HL-60/S4 (cell line): ENCODE measurements around the gene APMAP.

ENCODE experiments used
- in situ Hi-C: fragments of 300-500 bp; cut with MboI; formaldehyde crosslinking; loops from 2 replicates; pipeline ENCODE4 v1.14.3; 2022; ENCODE audit warnings: low sequenced_read_pairs

Gene APMAP

GRCh38 chr20:24993337-24994185 is 1.0 kb upstream of the APMAP start:
- in situ Hi-C loops: loop anchor here (10.0 kb wide), 1 partner anchor 411 kb away; the partner anchor contains the start of gene GINS1

- in situ Hi-C loops: loop anchor here (10.0 kb wide), 1 partner anchor 413 kb away; the partner anchor contains the start of gene GINS1
Measured at GRCh38 chr20:24991897-24992486, 559 bp downstream of the APMAP start.

DNA sequence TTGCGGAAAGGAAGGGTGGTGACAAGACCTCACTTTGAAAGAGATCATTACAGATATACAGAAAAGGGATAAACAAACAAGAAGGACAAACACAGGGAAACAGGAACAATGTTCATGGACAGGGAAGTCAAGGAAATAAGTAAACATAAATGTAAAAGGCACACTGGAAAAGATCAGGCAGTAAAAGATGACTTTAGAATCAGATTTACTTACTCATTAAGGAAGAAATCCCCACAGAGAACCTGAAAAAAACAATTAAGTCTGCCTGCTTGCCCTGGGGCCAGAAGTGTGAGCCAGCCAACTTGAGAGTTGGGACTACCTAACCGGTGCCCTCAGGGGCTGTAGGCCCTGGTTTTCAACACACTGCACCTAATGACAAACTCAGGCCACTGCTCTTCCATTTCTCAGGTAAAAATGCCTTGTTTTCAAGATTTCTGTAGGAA is 1.7 kb downstream of the APMAP start:
- in situ Hi-C loops: loop anchor here (10.0 kb wide), 1 partner anchor 414 kb away; the partner anchor contains the start of gene GINS1

GRCh38 chr20:24989162-24989561 is 3.4 kb downstream of the APMAP start:
- in situ Hi-C loops: loop anchor here (10.0 kb wide), 1 partner anchor 64 kb away; no protein-coding TSS in a partner anchor

DNA sequence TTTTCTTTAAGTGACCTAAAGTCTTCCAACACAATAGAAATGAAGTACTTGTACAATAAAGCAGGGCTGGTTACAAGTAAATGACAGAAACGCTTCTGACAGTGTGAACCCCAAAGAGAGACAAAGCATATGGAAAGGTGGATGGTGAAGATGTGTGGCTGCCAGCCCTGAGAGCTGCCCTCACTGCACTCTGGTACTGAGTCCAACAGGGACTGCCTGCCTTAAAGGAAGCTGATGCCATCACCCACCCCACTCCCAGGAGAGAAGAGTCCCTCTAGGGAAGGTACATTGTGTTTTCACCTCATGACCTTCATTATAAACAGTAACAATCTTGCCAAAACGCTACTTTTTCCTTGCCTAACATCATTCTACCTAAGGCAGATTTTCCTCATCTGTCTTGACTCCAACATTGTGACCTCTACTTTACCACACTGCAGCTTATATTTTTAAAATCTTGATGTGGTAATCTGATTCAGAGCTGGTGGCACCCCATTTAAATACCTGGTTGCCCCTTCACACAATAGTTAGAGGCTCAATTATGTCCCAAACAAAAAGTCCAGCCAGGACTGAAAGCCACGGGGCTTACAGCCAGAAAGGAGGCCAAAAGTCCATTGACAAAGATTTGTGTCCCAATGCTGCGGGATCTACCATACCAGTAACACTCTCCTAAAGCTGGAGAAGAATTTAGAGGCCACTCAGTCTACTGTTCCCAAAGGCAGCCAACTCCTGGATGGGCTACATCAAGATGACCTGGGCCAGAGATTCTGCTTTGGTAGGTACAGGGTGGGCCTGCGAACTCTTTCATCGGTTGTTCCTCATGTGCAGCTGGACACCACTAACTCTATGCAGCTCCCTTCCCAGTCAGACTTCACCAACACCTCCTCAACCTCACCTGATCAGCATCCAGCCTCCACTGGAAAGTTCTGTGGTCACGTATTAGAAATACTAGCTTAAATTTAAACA is 4.4 kb downstream of the APMAP start:
- in situ Hi-C loops: loop anchor here (10.0 kb wide), 1 partner anchor 63 kb away; no protein-coding TSS in a partner anchor

- in situ Hi-C loops: loop anchor here (10.0 kb wide), 1 partner anchor 62 kb away; no protein-coding TSS in a partner anchor
Measured at GRCh38 chr20:24987244-24987643, 5.3 kb downstream of the APMAP start.

DNA sequence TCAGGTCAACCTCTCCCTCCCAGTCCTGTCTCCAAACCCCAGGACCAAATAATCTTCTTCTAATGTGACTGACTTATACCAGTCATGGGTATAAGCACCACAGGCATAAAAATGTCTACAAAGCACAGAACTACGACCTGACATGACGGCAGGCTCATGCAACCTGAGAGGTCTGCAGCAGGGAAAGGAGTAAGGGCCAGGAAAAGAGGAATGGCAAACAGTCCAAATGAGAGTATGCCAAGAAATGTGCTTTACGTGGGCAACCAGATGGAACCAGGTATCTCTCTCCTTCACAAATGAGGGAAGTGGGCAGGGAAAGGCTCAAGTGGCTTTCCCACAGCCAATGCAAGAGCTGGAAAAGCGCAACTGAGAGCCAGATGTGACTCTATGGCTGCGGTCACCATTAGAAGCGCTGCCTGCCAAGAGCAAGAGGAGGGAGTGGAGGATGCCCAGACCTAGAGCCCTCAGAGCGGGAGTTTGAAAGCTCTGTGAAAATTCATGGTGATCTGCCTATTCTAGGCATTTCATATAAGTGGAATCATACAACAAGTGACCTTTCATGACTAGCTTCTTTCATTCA is 6.0 kb downstream of the APMAP start:
- in situ Hi-C loops: loop anchor here (10.0 kb wide), 1 partner anchor 62 kb away; no protein-coding TSS in a partner anchor

- in situ Hi-C loops: loop anchor here (10.0 kb wide), 1 partner anchor 61 kb away; no protein-coding TSS in a partner anchor
Measured at GRCh38 chr20:24985802-24986201, 6.7 kb downstream of the APMAP start.

DNA sequence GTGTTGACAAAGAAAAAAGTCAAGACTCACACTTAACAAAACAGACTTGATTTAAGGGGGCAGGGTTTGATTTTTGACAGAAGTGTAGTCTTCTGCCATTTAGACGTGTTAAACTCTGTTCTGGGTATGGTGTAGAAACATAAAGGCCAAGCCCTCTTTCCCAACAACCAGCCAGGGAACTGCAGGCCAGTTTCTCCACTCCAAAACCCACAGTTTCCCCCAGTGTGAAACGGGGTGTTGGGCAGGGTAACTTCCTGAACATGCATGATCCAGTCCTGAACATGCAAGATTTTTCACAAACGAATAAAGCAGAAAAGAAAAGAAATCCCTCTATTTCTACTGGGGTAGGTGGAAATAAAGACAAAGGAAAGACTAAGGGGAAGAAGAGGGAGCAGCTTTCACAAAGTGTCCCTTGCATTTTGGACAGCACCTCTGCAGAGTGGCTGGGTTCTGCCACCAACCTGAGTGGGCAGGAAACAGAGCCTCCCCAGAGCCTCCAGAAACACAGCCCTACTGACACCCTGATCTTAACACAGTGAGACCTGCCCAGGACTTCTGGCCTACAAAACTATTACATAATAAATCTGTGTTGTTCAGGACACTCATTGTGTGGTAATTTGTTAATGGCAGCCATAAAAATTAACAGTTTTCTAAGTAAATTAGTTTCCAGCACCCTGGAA is 7.5 kb downstream of the APMAP start:
- in situ Hi-C loops: loop anchor here (10.0 kb wide), 1 partner anchor 60 kb away; no protein-coding TSS in a partner anchor

DNA sequence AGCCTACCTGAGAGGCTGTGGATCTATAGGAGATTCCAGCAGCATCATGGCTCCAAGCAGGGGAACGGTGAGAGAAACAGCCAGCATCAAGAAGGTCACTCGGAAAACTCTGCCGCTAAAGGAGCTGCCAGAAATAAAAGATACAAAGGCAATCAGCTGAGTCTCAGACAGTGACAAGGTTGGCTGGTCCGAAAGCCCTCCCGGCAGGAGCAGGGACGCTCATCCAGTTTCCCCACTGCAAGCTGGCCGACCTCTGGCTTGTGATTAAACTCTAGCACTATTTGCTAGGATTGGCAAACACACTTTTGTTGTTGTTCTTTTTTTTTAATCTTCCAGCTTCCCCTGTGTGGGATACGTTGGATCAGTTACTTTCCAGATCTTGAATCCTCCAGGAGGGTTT is 8.7 kb downstream of the APMAP start:
- in situ Hi-C loops: loop anchor here (10.0 kb wide), 1 partner anchor 59 kb away; no protein-coding TSS in a partner anchor

GRCh38 chr20:24981790-24982189 is 10.8 kb downstream of the APMAP start:
- in situ Hi-C loops: loop anchor here (10.0 kb wide), 1 partner anchor 57 kb away; no protein-coding TSS in a partner anchor

DNA sequence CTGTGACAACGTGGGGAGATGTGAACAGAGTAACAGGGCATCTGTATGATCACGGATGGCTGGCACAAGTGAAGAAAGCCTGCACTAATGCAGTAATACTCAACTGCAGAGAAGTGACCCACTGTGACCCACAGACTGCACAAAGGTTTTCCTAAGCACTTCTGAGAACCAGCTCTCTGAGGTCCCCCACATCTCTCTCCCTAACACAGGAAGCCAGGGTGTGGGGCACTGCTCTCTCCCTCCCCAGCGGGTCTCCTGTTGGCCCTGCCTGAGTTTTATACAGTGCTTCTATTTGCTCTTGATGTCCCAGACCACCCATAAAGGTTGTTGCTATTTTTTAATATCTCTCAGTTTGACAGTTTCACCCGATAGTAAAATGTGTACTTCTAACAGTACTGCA is 11.3 kb downstream of the APMAP start:
- in situ Hi-C loops: loop anchor here (10.0 kb wide), 1 partner anchor 56 kb away; no protein-coding TSS in a partner anchor

- in situ Hi-C loops: loop anchor here (10.0 kb wide), 1 partner anchor 56 kb away; no protein-coding TSS in a partner anchor
Measured at GRCh38 chr20:24980291-24981053, 12.1 kb downstream of the APMAP start.

DNA sequence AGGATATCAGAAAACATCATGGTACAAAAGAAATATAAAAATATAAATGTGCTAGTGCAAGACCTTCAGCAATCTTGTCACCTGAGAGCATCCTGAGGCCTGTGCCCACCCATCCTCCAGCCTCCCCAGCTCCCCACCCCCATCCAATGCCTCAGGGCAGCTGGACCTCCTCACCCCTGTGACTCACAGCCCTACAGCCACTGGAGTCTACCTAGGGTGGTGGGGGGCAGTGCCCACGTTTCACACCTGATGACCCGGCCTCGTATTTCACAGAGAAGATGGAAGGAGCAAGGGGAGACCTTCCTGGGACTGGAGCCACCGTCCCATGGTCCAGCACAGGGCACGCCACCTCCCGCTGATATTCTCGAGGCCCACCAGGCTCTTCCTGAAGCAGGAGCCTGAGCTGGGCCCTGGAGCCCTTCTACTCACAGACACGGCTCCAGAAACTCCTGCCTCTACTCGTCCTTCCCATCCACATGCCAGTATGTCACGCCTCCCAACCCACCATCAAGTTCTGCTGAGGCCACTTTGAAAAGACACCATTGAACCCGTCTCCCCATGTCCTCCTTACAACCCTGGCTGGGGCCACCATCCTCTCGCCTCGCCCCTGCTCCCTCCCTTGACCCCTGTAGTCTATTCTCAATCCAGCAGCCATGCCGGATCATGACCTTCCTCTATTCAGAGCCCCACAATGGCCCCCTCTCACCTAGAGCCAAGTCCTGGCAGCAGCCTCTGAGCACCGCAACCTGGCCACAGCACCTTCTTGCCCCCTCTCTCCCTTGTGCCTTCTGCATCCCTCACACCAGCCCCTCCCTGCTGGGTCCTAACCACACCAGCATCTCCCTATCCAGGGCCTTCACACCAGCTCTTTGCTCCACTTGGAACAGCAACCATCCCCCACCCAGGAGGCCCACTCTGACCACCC is 13.3 kb downstream of the APMAP start:
- in situ Hi-C loops: no loop called here

DNA sequence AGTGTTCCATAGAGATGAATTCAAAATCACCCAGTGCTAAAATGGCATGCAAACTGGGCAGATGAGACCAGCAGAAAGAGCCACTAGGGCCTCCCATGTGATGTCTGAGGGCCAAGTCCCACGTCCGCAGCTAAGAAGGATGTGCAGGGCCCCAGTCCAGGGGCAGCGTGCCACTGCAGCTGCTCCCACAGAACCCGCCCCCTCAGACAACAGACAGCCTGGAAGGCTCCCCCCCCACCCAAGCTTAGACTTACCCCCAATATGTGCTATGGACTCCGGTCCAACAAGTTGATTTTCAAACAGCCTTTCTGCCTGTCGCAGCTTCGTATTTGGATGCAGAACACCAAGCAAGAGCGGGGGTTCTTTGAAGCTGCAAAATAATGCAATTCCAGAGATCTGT is 14.0 kb downstream of the APMAP start:
- in situ Hi-C loops: no loop called here

DNA sequence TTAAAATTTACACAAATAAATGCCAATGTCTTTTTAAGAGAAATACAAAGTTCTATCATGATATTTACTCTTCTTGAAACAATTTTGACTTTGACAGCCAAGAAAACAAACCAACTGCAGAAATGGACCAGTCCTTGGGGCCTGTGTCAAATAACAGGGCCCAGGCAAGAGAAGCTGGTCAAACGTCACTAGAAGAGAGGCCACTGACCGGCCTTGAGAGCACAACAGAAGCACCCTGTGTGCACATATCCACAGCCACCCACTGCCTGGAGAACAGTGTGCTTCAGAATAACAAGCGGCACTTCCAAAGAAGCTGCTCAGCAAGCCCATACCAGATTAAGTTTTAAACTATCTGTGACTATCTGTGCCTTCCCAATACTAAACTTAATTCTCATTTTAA is 14.8 kb downstream of the APMAP start:
- in situ Hi-C loops: no loop called here

- in situ Hi-C loops: no loop called here
Measured at GRCh38 chr20:24977336-24977735, 15.2 kb downstream of the APMAP start.
